ENCODE measurements around the gene NFKB1.
A peak's percentile ranks its signal among the peaks of the same experiment; 100 is the strongest.

NFKB1 gene

DNA sequence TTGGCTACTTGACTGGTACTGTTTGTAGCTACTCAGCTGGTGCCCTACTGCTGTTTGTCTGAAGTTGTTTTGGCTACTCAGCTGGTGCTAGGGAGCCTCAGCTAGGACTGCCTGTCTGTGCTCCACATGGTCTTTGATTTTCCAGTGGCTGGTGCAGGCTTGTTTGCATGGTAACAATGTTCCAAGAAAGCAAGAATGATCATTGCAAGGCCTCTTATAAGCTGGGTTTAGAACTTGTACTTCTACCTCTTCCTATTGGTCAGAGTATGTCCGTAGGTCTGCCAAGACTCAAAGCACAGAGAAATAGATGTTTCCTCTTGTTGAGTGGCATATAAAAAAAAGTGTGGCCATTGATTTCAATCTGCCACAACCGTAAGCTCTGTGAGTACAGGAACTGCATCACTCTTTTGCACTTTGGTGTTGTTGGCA lies 17.6 kb downstream of the NFKB1 start:
- no peak overlapping the region for H3K4me3 ChIP-seq
- H4K20me1 ChIP-seq = peaks cover 0 to 78% (median 31%) of the 10 kb centered on the region in 11 experiments; a peak in 13 of 22 replicates
- peaks cover 0 to 59% (median 6%) of the 10 kb centered on the region in 10 experiments; a peak in 12 of 20 replicates for H3K4me1 ChIP-seq
- H3K27ac ChIP-seq = peak overlapping the region in 2 of 11 experiments; percentile 16 to 18; a peak in 1 of 22 replicates
- H3K27me3 ChIP-seq = no peaks in the 10 kb centered on the region
- no peak overlapping the region for H3K9ac ChIP-seq
- peaks cover 3 to 42% (median 26%) of the 10 kb centered on the region in 11 experiments; a peak in 18 of 22 replicates for H3K36me3 ChIP-seq
- peaks cover 24 to 36% (median 34%) of the 10 kb centered on the region in 11 experiments for H3K9me3 ChIP-seq (replicated peaks in 1 of 11)
- no peak for TF ChIP-seq Cebpa-rat (IDR thresholded peaks at IDR 0.05)
- peak overlapping the region in 3 of 11 experiments; percentile 26 to 72 (median 62); a peak in 5 of 22 replicates for H3K4me2 ChIP-seq

DNA sequence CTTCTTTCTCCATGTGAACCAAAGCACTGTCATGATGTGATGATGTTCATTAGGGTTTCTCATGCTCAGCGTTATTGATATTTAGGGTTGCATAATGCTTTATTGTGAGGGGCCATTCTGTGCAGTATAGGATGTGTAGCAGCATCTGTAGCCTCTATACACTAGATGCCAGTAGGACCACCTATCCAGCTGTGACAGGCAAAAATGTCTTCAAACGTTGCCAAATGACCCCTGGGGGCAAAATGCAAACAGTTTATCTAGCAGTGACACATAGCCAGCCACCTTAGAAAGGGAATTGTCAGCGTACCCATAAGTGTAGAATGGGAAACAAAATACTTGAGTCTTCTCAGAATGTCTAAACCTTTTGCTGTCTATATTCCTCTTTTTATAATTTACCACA lies 18.8 kb downstream of the NFKB1 start:
- Histone ChIP-seq H3K9me3 (replicated peaks in 1 of 11) (peaks cover 12 to 24% (median 21%) of the 10 kb centered on the region in 11 experiments), H4K20me1 (peaks cover 0 to 75% (median 36%) of the 10 kb centered on the region in 11 experiments; a peak in 14 of 22 replicates)
- TF ChIP-seq Cebpa-rat (IDR thresholded peaks at IDR 0.05) = no peak

DNA sequence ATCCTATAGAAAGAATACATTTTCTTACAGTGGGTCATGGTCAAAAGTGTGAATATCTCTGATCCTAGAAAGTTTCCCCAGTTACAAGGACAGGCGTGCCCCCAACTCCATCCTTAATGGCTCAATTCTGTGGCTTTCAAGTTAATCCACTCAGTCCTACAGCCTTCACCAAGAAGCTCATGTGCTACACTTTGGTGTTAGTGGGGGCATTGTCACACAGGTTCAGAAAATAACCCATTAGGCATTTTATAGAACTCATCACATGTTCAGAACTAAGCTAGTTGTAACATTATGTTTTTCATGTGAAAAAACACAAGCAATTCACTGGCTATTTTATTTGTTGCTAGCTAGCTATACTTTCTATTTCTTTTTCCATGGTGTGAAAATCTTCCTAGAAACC lies 20.4 kb downstream of the NFKB1 start:
- Histone ChIP-seq H3K9me3 (replicated peaks in 1 of 11) (peaks cover 0 to 10% (median 7%) of the 10 kb centered on the region in 11 experiments; a peak in 18 of 22 replicates), H3K4me3 (no peak overlapping the region), H4K20me1 (peaks cover 0 to 84% (median 36%) of the 10 kb centered on the region in 11 experiments; a peak in 14 of 22 replicates), H3K9ac (peak overlapping the region in 1 of 11 experiments; percentile 11; a peak in 1 of 22 replicates), H3K4me2 (peak overlapping the region in 4 of 11 experiments; percentile 10 to 89 (median 63); a peak in 7 of 22 replicates), H3K36me3 (peaks cover 0 to 36% (median 19%) of the 10 kb centered on the region in 11 experiments; a peak in 15 of 22 replicates), H3K27me3 (no peaks in the 10 kb centered on the region), H3K27ac (peak overlapping the region in 2 of 11 experiments; percentile 57 to 88; a peak in 3 of 22 replicates), H3K4me1 (peaks cover 0 to 88% (median 25%) of the 10 kb centered on the region in 10 experiments; a peak in 18 of 20 replicates)
- no peak for TF ChIP-seq Cebpa-rat (IDR thresholded peaks at IDR 0.05)

More for the DNA sequence above, 18.8 kb downstream of the NFKB1 start:
- Histone ChIP-seq H3K4me2 (peak overlapping the region in 3 of 11 experiments; percentile 35 to 47 (median 42); a peak in 5 of 22 replicates), H3K36me3 (peaks cover 0 to 40% (median 22%) of the 10 kb centered on the region in 11 experiments; a peak in 16 of 22 replicates), H3K9ac (no peak overlapping the region), H3K4me3 (no peak overlapping the region), H3K4me1 (peaks cover 0 to 71% (median 12%) of the 10 kb centered on the region in 10 experiments; a peak in 18 of 20 replicates), H3K27me3 (no peaks in the 10 kb centered on the region), H3K27ac (no peak overlapping the region)

DNA sequence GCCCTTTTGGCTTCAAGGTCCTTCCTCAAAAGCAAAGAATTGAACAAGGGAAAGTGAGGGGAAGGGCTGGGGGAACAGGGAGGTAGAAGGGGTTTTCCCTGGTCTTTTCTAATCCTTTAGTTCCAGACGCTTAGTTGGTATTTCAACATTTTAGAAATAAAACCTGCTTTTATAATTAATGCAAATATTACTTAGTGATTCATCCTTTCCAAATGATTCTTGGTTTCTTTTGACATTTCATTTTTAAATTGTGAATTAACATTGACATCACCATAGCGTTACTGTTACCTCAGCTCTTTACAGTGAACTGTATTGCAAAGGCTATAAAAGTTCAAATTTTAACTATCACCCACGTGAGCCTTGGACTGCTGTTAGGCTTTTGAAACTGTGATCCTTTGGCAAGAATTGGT lies 20.9 kb downstream of the NFKB1 start:
- Histone ChIP-seq H4K20me1 (peaks cover 0 to 83% (median 36%) of the 10 kb centered on the region in 11 experiments; a peak in 14 of 22 replicates), H3K36me3 (peaks cover 0 to 32% (median 16%) of the 10 kb centered on the region in 11 experiments; a peak in 14 of 22 replicates), H3K4me3 (no peak overlapping the region), H3K27me3 (no peaks in the 10 kb centered on the region), H3K4me2 (peak overlapping the region in 4 of 11 experiments; percentile 10 to 89 (median 63); a peak in 6 of 22 replicates), H3K9me3 (replicated peaks in 1 of 11) (peaks cover 0 to 5% (median 3%) of the 10 kb centered on the region in 11 experiments; a peak in 14 of 22 replicates), H3K4me1 (peaks cover under 1 to 92% (median 26%) of the 10 kb centered on the region in 10 experiments; a peak in 19 of 20 replicates), H3K9ac (peak overlapping the region in 1 of 11 experiments; percentile 11; a peak in 1 of 22 replicates), H3K27ac (peak overlapping the region in 2 of 11 experiments; percentile 57 to 88; a peak in 4 of 22 replicates)
- TF ChIP-seq Cebpa-rat (IDR thresholded peaks at IDR 0.05) = no peak

DNA sequence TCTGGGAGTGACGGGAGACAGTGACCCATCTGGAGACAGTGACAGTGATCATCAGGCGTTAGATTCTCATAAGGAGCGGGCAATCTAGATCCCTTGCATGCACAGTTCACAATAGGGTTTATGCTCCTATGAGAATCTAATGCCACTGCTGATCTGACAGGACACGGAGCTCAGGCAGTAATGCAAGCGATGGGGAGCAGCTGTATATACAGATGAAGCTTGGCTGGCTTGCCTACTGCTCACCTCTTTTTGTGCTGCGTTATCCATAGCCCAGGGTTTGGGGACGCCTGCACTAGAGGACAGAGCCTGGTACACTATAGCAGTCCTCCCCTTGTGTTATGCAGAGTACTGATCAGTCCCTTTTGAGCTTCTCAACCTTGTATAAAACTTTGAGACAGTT lies 23.5 kb downstream of the NFKB1 start:
- Histone ChIP-seq H3K9me3 (replicated peaks in 1 of 11) (peaks cover 0 to 5% (median 0%) of the 10 kb centered on the region in 11 experiments; a peak in 4 of 22 replicates), H4K20me1 (peaks cover 0 to 83% (median 24%) of the 10 kb centered on the region in 11 experiments; a peak in 13 of 22 replicates), H3K4me2 (peak overlapping the region in 9 of 11 experiments; percentile 30 to 89 (median 63); a peak in 18 of 22 replicates), H3K27ac (peak overlapping the region; percentile 18 to 91 (median 64); a peak in 18 of 22 replicates), H3K4me3 (peak overlapping the region in 2 of 10 experiments; percentile 2; a peak in 1 of 20 replicates), H3K4me1 (peaks cover 13 to 96% (median 36%) of the 10 kb centered on the region in 10 experiments; a peak in 19 of 20 replicates), H3K36me3 (peaks cover 13 to 47% (median 25%) of the 10 kb centered on the region in 11 experiments; a peak in 20 of 22 replicates), H3K27me3 (no peaks in the 10 kb centered on the region), H3K9ac (peak overlapping the region in 6 of 11 experiments; percentile 7 to 68 (median 28); a peak in 9 of 22 replicates)
- 0 out of 22 replicates have a peak, but pooled peaks of 1 of the 11 experiments have one; percentile 3 for TF ChIP-seq Cebpa-rat (IDR thresholded peaks at IDR 0.05)

GRCh38 chr4:102525097-102525496 lies 23.9 kb downstream of the NFKB1 start:
- Histone ChIP-seq H3K9ac (peak overlapping the region in 6 of 11 experiments; percentile 7 to 68 (median 28); a peak in 8 of 22 replicates), H3K27ac (peak overlapping the region; percentile 18 to 91 (median 64); a peak in 18 of 22 replicates), H3K4me3 (peak overlapping the region in 2 of 10 experiments; percentile 2; a peak in 2 of 20 replicates), H4K20me1 (peaks cover 0 to 79% (median 20%) of the 10 kb centered on the region in 11 experiments; a peak in 12 of 22 replicates), H3K4me1 (peaks cover 13 to 96% (median 36%) of the 10 kb centered on the region in 10 experiments; a peak in 19 of 20 replicates), H3K4me2 (peak overlapping the region in 9 of 11 experiments; percentile 30 to 89 (median 63); a peak in 18 of 22 replicates), H3K9me3 (replicated peaks in 1 of 11) (peaks cover 0 to 5% (median 0%) of the 10 kb centered on the region in 11 experiments; a peak in 4 of 22 replicates), H3K27me3 (no peaks in the 10 kb centered on the region), H3K36me3 (peaks cover 15 to 48% (median 29%) of the 10 kb centered on the region in 11 experiments; a peak in 20 of 22 replicates)
- TF ChIP-seq Cebpa-rat (IDR thresholded peaks at IDR 0.05) = peak in 3 of 11 experiments; percentile 25 to 52 (median 48); a peak in 3 of 22 replicates

- no peak for TF ChIP-seq Cebpa-rat (IDR thresholded peaks at IDR 0.05)
- peak overlapping the region in 1 of 11 experiments; percentile 68; a peak in 2 of 22 replicates for H3K9ac ChIP-seq
- H3K9me3 ChIP-seq (replicated peaks in 1 of 11) = peaks cover 0 to 5% (median 0%) of the 10 kb centered on the region in 11 experiments; a peak in 4 of 22 replicates
- H3K4me3 ChIP-seq = no peak overlapping the region; a peak in 3 of 20 replicates
- peaks cover 0 to 75% (median 16%) of the 10 kb centered on the region in 11 experiments; a peak in 11 of 22 replicates for H4K20me1 ChIP-seq
- H3K36me3 ChIP-seq = peaks cover 15 to 52% (median 34%) of the 10 kb centered on the region in 11 experiments; a peak in 20 of 22 replicates
- H3K27me3 ChIP-seq = no peaks in the 10 kb centered on the region
- peaks cover 13 to 95% (median 36%) of the 10 kb centered on the region in 10 experiments; a peak in 19 of 20 replicates for H3K4me1 ChIP-seq
- H3K27ac ChIP-seq = peak overlapping the region in 9 of 11 experiments; percentile 7 to 91 (median 68); a peak in 15 of 22 replicates
- peak overlapping the region in 8 of 11 experiments; percentile 49 to 89 (median 70); a peak in 15 of 22 replicates for H3K4me2 ChIP-seq
These were observed 24.3 kb downstream of the NFKB1 start for GRCh38 chr4:102525504-102525903.

- TF ChIP-seq Cebpa-rat (IDR thresholded peaks at IDR 0.05) = no peak
- no peaks in the 10 kb centered on the region for H3K27me3 ChIP-seq
- H3K27ac ChIP-seq = peak overlapping the region in 4 of 11 experiments; percentile 4 to 91 (median 72); a peak in 4 of 22 replicates
- H4K20me1 ChIP-seq = peaks cover 0 to 69% (median 12%) of the 10 kb centered on the region in 11 experiments; a peak in 10 of 22 replicates
- H3K9ac ChIP-seq = no peak overlapping the region
- peaks cover 15 to 60% (median 39%) of the 10 kb centered on the region in 11 experiments; a peak in 20 of 22 replicates for H3K36me3 ChIP-seq
- H3K4me2 ChIP-seq = peak overlapping the region in 4 of 11 experiments; percentile 62 to 89 (median 79); a peak in 4 of 22 replicates
- peaks cover 13 to 87% (median 36%) of the 10 kb centered on the region in 10 experiments; a peak in 19 of 20 replicates for H3K4me1 ChIP-seq
- H3K4me3 ChIP-seq = no peak overlapping the region
- H3K9me3 ChIP-seq (replicated peaks in 1 of 11) = peaks cover 0 to 5% (median 0%) of the 10 kb centered on the region in 11 experiments; a peak in 4 of 22 replicates
These were observed 25.4 kb downstream of the NFKB1 start for GRCh38 chr4:102526532-102526931.

All from BLaER1 treated with 17β-estradiol and CSF1 and Interleukin-3, amounts not matched to agents 10 nM and 100 nM (cell line).